ENCODE results near the gene CCDC59. TPM values are rescaled to one million over a fixed set of nuclear protein-coding genes. Genes with fewer than 3 reads are reported as not detected.

The CCDC59 gene
- polyA plus RNA-seq, 3 donors from 2014 or later = 74.4 to 94.0 (median 78.7) TPM

- H3K4me3 Mint-ChIP-seq = peak overlapping the region; percentile 93 to 99 (median 95)
- peaks cover 7 to 17% (median 9%) of the 10 kb centered on the region in 3 donors for H3K27me3 Mint-ChIP-seq (ENCODE audit: low read depth in 3 of 3)
- DNase-seq = no peak
- H3K27ac Mint-ChIP-seq = peak overlapping the region; percentile 98 to 99 (median 98)
- H3K9me3 Mint-ChIP-seq = no peaks in the 10 kb centered on the region
- H3K36me3 Mint-ChIP-seq = peaks cover 14 to 28% (median 15%) of the 10 kb centered on the region in 3 donors
- H3K4me1 Mint-ChIP-seq = peaks cover 50 to 67% of the 10 kb centered on the region in 2 donors
Observed at GRCh38 chr12:82357845-82358199, 365 bp downstream of the CCDC59 start.

- peak overlapping the region; percentile 93 to 99 (median 95) for H3K4me3 Mint-ChIP-seq
- peaks cover 14 to 28% (median 15%) of the 10 kb centered on the region in 3 donors for H3K36me3 Mint-ChIP-seq
- H3K27me3 Mint-ChIP-seq (ENCODE audit: low read depth in 3 of 3) = peaks cover 7 to 17% (median 9%) of the 10 kb centered on the region in 3 donors
- no peaks in the 10 kb centered on the region for H3K9me3 Mint-ChIP-seq
- H3K27ac Mint-ChIP-seq = peak overlapping the region; percentile 98 to 99 (median 98)
- no peak for DNase-seq
- H3K4me1 Mint-ChIP-seq = peaks cover 50 to 62% of the 10 kb centered on the region in 2 donors
Observed at GRCh38 chr12:82357340-82357739, 847 bp downstream of the CCDC59 start.

GRCh38 chr12:82351390-82351789, 6.8 kb downstream of the CCDC59 start:
- Mint-ChIP-seq H3K27ac (no peak overlapping the region), H3K4me3 (no peak overlapping the region), H3K9me3 (no peaks in the 10 kb centered on the region), H3K27me3 (ENCODE audit: low read depth in 3 of 3) (peaks cover 0 to 4% (median 0%) of the 10 kb centered on the region in 3 donors), H3K4me1 (peaks cover 12 to 17% of the 10 kb centered on the region in 2 donors), H3K36me3 (peaks cover 9 to 28% (median 14%) of the 10 kb centered on the region in 3 donors)
- no peak for DNase-seq

GRCh38 chr12:82350161-82350560, 8.0 kb downstream of the CCDC59 start:
- H3K9me3 Mint-ChIP-seq = no peaks in the 10 kb centered on the region
- no peak for DNase-seq
- peak overlapping the region in 1 of 6 donors; percentile 73 for H3K27ac Mint-ChIP-seq
- peaks cover 3 to 4% of the 10 kb centered on the region in 2 donors for H3K4me1 Mint-ChIP-seq
- H3K4me3 Mint-ChIP-seq = no peak overlapping the region
- H3K36me3 Mint-ChIP-seq = peaks cover 9 to 28% (median 14%) of the 10 kb centered on the region in 3 donors
- H3K27me3 Mint-ChIP-seq (ENCODE audit: low read depth in 3 of 3) = peaks cover 0 to 4% (median 0%) of the 10 kb centered on the region in 3 donors

GRCh38 chr12:82329508-82329907, 28.7 kb downstream of the CCDC59 start:
- Mint-ChIP-seq H3K36me3 (no peaks in the 10 kb centered on the region), H3K4me3 (no peak overlapping the region), H3K27ac (no peak overlapping the region), H3K27me3 (ENCODE audit: low read depth in 3 of 3) (peaks cover 0 to 4% (median 3%) of the 10 kb centered on the region in 3 donors), H3K9me3 (no peaks in the 10 kb centered on the region), H3K4me1 (no peaks in the 10 kb centered on the region)
- DNase-seq = no peak

- H3K9me3 Mint-ChIP-seq = no peaks in the 10 kb centered on the region
- H3K4me1 Mint-ChIP-seq = no peaks in the 10 kb centered on the region
- H3K36me3 Mint-ChIP-seq = no peaks in the 10 kb centered on the region
- H3K4me3 Mint-ChIP-seq = no peak overlapping the region
- no peak for DNase-seq
- H3K27me3 Mint-ChIP-seq (ENCODE audit: low read depth in 3 of 3) = peaks cover 0 to 4% (median 2%) of the 10 kb centered on the region in 3 donors
- H3K27ac Mint-ChIP-seq = no peak overlapping the region
Observed at GRCh38 chr12:82327861-82328260, 30.3 kb downstream of the CCDC59 start.

- Mint-ChIP-seq H3K27me3 (ENCODE audit: low read depth in 3 of 3) (peaks cover 0 to 4% (median 2%) of the 10 kb centered on the region in 3 donors), H3K36me3 (no peaks in the 10 kb centered on the region)
Observed at GRCh38 chr12:82326905-82327503, 31.2 kb downstream of the CCDC59 start.

GRCh38 chr12:82325540-82326336, 32.4 kb downstream of the CCDC59 start:
- Mint-ChIP-seq H3K4me3 (no peak overlapping the region), H3K4me1 (no peaks in the 10 kb centered on the region), H3K27me3 (ENCODE audit: low read depth in 3 of 3) (peaks cover 0 to 4% (median 4%) of the 10 kb centered on the region in 3 donors), H3K9me3 (no peaks in the 10 kb centered on the region), H3K36me3 (no peaks in the 10 kb centered on the region), H3K27ac (no peak overlapping the region)
- DNase-seq = no peak

More at GRCh38 chr12:82326905-82327503, 31.2 kb downstream of the CCDC59 start:
- H3K4me3 Mint-ChIP-seq = no peak overlapping the region
- no peak for DNase-seq
- H3K4me1 Mint-ChIP-seq = no peaks in the 10 kb centered on the region
- no peaks in the 10 kb centered on the region for H3K9me3 Mint-ChIP-seq
- no peak overlapping the region for H3K27ac Mint-ChIP-seq

GRCh38 chr12:82319276-82319675, 38.9 kb downstream of the CCDC59 start:
- no peak overlapping the region for H3K4me3 Mint-ChIP-seq
- H3K4me1 Mint-ChIP-seq = no peaks in the 10 kb centered on the region
- DNase-seq = no peak
- H3K27ac Mint-ChIP-seq = no peak overlapping the region
- peaks cover 1 to 2% (median 2%) of the 10 kb centered on the region in 3 donors for H3K27me3 Mint-ChIP-seq (ENCODE audit: low read depth in 3 of 3)
- peaks cover 0 to 5% (median 0%) of the 10 kb centered on the region in 6 donors for H3K9me3 Mint-ChIP-seq
- H3K36me3 Mint-ChIP-seq = no peaks in the 10 kb centered on the region

- no peaks in the 10 kb centered on the region for H3K36me3 Mint-ChIP-seq
- H3K27me3 Mint-ChIP-seq (ENCODE audit: low read depth in 3 of 3) = peaks cover 0 to 8% (median 1%) of the 10 kb centered on the region in 3 donors
- no peak overlapping the region for H3K27ac Mint-ChIP-seq
- peaks cover 0 to 7% (median 1%) of the 10 kb centered on the region in 6 donors for H3K9me3 Mint-ChIP-seq
- H3K4me1 Mint-ChIP-seq = no peaks in the 10 kb centered on the region
- H3K4me3 Mint-ChIP-seq = no peak overlapping the region
- no peak for DNase-seq
Observed at GRCh38 chr12:82314406-82314892, 43.7 kb downstream of the CCDC59 start.

Other genes with a start within 250 kb of the CCDC59 start
- gene METTL25, start 142 bp upstream of the CCDC59 start, polyA plus RNA-seq = 10 to 100 TPM; 10.3 to 15.7 (median 12.7) TPM

Data from immature natural killer cell (primary cell).